Upper lobe of left lung (tissue), 4 donors: ENCODE data around the gene TGM2.

Experiments
- EP300 ChIP-seq, 4 donors: sonication (generic); formaldehyde crosslinking; IDR thresholded peaks; one replicate each; pipeline ENCODE4 v1.5.1; 2017; ENCODE audit warnings: antibody characterized with exemption in 4 of 4, control low read depth in 2 of 4
- TF ChIP-seq, protein P1 (sequence below), 6 experiments: fragments of 450-650 bp in 4 of 6; fragments of 200-600 bp in 2 of 6; sonication (generic) in 2 of 6; IDR thresholded peaks; one replicate each; pipeline ENCODE4 v1.5.1; 2016 to 2019; ENCODE audit warnings: antibody characterized with exemption in 6 of 6

DNA sequence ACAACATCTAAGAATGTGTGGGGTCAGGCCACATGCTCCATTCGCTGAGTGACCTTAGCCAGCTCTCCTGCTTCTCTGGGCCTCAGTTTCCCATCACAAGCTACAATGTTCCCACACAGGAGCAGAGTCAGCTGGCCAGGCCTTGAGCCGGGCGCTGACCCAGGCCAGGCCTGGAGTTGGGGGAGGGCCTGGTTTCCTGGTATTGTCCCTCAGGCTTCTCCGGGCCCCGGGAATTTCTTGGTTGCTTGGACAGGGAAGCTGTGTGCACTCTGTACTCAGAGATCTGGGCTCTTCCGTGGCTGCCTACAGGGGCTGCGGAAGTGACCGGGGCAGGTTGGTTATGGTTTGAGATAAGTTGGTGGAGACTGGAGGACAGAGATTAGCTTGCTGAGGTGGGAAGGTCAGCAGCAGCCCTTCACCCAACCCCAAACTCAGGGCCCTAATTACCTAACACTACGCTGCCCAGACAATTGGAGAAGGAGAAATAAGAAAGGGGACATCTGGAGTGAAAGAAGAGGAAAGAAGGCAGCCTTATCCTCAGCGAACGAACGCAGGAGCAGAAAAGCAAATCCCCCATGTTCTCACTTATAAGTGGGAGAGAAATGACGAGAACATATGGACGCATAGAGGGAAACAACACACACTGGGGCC is 6.2 kb downstream of the TGM2 start:
- TF ChIP-seq, protein P1, sequence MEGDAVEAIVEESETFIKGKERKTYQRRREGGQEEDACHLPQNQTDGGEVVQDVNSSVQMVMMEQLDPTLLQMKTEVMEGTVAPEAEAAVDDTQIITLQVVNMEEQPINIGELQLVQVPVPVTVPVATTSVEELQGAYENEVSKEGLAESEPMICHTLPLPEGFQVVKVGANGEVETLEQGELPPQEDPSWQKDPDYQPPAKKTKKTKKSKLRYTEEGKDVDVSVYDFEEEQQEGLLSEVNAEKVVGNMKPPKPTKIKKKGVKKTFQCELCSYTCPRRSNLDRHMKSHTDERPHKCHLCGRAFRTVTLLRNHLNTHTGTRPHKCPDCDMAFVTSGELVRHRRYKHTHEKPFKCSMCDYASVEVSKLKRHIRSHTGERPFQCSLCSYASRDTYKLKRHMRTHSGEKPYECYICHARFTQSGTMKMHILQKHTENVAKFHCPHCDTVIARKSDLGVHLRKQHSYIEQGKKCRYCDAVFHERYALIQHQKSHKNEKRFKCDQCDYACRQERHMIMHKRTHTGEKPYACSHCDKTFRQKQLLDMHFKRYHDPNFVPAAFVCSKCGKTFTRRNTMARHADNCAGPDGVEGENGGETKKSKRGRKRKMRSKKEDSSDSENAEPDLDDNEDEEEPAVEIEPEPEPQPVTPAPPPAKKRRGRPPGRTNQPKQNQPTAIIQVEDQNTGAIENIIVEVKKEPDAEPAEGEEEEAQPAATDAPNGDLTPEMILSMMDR (IDR thresholded peaks at IDR 0.05): no peak
- TF ChIP-seq EP300 (IDR thresholded peaks at IDR 0.05): peak in 2 of 4 donors; percentile 22 to 78
